Right hindlimb (tissue), 1 donor: ENCODE measurements around the gene ZFPM1.
"Not testable (repeated sequence)": the region's sequence is repeated elsewhere in the genome, so short reads cannot be mapped to it uniquely, and the experiment has no call there.

Experiments
- DNase-seq: peaks from one replicate; pipeline ENCODE4 v3.0.0-alpha.2; 2018

The ZFPM1 gene

DNA sequence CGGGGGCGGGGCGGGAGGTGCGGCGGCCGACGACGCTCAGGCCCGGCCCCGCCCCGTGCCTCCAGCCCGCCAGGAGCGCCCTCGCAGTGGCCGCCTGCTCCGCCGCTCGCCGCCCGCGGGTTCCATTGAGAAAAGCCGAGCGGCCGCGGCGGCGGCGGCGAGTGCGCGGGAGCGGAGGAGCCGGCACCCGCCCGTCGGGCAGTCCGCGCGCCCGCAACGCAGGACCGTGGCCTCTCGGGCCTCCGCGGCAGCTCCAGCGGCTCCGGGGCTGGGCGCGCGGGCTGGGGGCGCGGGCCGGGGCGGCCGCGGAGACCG is at the start of gene ZFPM1:
TSS of gene ZFPM1 (plus strand) at position 64 of the 315 bp plus-strand sequence. CDS start 359 bp downstream, outside the sequence.
- DNase-seq: no peak

DNA sequence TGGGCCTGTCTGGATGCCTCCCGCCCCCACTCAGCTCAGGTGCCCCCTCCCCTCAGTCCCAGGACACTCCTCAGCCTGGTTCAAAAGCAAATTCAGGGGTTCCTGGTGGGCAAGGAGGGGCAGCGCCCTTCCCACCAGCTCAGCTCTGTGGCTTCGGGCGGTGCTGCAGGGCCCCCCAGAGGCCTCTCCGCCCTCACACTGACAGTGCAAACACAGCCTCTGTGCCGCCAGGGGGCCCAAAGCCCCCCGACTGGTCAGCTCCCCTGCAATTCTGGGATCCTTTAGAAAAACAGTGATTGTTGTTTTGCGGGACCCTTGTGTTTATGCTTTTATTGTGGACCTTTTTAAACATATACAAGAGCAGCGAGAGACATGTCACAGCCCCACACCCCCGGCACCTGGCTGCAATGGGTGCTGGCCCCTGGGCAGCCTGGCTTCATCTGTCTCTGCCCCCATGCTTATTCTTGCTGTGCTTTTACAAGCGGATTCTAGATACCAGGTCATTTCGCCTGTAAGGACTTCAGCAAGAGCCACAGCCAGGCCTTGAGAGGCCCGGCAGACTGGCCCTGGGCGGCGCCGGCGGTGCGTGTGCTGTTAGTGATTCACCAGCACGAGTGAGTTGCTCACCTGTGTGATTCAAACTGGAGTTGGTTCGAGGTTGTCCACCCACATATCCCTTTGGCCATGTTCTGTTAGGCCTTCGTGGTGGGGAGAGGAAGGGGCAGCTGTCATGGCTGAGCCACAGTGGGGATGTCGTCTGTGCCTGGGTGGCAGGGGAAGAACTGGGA is 49.1 kb upstream of the ZFPM1 start:
- no peak for DNase-seq

DNA sequence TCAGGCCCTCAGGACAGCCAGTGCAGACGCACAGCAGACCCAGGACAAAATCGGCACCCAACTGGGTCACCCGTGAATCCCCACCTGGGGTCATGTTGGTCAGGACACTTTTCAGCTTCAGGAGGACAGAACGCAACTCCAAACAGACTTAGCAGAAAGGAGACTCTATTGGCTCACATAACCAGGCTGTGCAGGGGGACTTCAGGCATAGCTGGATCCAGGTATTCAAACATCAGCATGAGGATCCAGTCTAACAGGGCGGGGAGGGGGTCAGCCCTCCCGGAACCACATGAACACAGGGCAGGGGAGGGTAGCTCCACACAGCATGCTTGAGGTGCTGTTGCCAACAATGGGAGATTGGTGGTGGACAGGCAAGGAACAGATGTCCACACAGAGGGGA is 48.3 kb upstream of the ZFPM1 start:
- DNase-seq: no peak

DNA sequence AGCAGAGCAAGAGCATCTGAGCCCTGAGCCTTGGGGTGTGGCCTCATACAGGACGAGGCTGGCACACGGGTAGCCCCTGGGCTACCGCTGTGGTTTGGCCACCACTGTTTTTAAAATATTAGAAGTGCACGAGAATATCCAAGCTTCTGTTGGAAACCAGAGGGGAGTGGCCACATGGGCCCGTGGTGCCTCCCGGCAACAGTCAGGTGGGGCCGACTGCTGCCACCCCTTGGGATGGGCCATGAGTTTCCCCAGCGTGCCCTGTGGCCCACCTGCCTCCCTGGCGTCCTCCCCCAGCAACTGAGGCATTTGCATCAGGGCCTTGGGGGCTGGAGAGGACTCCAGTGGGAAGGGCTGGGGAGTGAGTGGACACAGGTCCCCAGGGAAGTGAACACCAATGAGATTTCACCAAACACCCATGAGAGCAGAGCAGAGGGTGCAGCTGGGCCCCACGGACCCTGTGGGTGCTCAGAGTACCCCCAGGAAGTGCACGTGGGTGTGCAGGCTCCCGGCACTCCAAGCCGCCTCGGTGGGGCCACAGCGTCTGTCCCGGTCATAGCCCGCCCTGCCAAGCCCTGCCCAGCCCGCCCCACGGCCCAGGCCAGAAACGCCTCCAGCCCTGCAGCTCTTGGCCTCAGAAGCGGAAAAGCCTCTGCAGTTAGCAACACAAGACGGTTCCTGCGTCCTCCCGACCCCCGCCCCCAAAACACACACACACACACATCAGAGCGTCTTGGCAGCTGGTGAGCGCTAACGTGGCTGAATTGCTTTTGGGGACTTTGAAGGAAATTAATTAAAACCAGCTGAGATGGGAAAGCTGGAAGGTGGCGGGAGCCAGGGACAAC is 47.6 kb upstream of the ZFPM1 start:
- peak; percentile 95 for DNase-seq

DNA sequence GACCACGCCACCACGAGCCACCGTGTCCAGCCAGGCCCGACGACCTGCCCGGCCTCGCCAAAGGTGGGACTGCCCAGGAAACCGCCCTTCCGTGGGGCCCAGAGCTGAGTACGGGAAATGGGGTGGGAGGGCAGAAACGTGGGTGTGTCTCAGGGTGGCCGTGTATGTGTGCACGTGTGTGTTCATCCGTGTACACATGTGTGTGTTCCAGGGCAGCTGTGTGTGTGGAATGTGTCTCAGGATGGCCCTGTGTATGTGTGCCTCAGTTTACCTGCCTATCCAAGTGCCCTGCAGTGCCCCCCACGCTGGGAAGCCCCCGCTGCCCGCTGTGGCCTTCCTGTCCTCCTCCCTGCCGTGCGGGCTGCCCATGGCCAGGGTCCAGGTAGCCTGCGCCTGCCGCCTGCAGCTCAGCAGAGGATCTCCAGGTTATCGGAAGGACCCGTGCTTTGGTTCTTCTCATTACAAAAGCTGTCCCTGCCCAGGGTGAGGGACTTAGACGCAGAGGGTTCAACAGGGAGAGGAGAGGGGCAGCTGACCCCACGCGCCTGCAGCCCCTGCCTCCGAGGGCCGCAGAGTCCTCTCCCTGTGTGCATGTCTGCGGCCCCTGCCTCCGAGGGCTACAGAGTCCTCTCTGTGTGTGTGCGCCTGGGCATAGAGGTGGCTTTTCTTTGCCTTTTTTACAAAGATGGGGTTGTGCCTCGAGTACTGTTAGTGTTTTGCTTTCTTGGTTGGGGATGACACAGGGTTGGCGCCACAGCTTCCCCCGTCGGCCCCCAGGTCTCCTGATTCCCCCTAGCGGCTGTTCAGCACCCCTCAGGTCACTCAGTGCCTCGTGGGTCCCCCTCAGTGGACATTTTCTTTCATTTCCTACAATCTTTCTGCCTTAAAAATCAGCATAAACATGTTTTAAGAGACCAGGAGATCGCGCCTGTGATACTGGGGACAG is 46.7 kb upstream of the ZFPM1 start:
- peak; percentile 73 for DNase-seq

DNA sequence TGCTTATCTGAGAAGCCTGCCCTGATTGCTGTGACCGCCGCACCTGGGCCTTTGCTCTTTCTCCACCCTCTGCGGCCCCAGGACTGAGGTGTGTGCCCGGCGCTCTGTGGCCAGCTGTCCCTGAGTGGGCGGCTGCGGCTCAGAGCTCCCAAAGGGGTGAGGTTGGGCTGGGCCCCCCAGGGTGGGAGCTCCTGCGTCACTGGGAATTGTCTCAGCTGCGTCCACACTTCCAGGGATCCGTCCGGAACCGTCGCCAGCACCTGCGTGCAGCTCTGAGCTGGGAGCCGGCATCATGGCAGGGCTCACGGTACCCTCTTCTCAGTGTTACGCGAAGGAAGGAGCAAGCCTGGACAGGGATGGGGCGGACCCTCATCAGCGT is 46.0 kb upstream of the ZFPM1 start:
- no peak for DNase-seq

DNA sequence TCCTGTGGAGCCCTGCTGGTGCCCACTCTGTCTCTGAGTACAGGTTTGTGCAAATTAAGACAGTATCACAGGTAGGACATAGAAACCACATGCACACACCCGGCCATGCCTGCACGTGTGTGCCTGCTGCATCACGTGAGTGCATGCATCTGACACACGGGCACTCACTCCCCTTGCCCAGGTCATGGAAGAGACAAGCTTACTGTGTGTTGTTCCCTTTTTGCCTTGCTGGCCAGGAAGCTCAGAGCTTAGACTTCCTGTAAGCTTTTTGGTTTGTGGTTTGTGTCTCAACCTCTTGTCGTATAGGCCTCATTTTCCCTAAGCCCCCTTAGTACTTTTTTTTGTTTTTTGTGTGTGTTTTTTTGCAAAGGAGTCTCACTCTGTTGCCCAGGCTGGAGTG is 45.3 kb upstream of the ZFPM1 start:
- DNase-seq: no peak

DNA sequence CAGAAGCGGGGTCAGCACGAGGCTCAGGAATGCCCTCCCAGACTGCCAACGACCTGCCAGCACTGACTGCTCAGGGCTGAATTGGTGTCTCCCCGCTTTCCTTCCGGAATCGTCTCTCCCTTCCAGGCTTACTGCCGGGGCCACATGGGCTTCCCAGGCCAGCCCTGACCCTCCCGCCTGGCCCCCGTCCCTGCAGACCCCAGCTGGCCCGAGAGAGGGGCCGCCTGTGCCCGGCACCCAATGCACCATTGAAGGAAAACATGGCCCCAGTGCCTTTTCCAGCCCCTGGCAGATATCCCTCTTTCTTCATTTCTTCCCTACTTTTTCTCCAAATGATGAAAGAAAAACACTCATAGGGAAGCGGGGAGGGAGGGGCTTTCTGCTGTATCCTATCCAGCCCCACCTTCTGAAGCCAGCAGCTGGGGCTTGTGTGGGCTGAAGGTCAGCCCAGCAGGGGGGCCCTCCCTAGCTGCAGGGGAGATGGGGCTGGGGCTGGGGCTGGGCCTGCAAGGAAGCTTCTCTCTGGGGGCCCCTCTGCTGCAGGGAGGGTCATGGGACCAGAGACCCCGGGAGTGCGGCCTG is 44.4 kb upstream of the ZFPM1 start:
- DNase-seq: no peak

DNA sequence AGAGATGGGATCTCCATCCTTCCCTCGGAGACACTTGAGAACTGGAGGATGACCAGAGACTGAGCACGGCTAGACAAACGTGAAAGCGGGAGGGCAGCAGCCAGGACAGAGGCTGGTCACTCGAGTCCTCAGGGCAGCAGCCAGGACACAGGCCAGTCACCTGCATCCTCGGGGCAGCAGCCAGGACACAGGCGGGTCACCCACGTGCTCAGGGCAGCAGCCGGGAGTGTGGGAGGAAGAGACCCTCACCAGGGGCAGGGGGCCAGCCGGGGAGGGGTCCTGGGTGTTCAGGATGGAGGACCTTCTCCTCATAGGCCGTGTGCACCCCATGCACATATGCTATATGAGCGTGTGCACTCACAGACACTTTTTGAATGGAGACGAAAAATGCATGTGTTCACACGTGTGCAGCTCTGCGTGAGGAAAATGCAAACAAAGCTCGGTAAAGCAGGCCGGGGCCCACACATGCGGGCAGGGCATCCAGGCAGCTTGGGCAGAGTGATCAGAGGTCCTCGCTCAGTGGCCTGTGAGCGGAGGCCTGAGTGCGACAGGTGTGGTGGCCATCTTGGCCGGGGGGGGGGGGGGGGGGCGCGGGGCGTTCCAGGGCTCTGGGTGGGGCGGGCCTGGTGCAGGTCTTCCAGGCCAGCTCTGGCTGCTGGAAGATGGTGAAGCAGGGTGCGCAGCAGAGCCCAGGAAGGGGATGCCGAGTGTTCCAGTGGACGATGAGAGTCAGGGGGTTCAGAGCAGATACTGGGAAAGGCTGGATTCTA is 43.6 kb upstream of the ZFPM1 start:
- DNase-seq: no peak

DNA sequence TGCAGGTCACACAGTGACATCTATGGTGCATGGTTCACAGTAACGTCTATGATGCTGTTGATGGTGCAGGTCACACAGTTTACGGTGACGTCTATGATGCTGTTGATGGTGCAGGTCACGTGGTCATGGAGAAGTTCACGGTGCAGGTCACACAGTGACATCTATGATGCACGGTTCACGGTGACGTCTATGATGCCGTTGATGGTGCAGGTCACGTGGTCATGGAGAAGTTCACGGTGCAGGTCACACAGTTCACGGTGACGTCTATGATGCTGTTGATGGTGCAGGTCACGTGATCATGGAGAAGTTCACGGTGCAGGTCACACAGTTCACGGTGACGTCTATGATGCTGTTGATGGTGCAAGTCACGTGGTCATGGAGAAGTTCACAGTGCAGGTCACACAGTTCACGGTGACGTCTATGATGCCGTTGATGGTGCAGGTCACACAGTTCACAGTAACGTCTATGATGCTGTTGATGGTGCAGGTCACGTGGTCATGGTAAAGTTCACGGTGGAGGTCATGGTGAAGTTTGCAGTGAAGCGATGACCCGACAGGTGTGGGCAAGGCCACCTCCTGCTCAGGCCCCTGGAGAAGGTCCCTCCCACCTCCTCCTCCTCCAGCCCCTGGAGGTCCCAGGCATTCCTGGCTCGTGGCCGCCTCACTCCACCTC is 42.6 kb upstream of the ZFPM1 start:
- DNase-seq: not testable (repeated sequence)

DNA sequence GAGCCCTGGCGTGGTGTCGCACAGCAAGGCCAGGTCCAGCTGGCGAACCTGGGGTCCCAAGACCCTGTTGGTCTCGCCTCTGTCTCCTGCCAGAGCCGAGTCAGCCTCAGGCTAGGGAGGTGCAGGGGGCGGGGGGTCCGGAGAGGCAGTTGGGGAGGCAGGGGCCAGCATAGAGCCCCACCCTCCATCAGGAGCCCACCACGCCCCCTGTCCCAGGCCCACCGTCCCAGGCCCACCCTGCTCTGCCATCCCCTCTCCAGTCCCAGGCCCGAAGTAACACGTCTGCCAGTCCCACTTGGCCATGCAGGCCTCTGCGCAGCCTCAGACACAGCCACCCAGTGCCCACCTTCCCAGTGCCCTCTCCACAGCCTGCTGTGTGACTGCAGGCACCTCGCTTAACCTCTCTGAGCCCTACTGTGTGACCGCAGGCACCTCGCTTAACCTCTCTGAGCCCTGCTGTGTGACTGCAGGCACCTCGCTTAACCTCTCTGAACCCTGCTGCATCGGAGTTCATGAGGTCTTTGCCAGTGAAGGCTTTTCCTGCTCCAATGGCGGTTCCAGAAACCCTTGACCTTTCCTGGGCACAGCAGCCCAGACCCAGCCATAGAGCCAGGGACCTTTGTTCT is 41.0 kb upstream of the ZFPM1 start:
- no peak for DNase-seq

DNA sequence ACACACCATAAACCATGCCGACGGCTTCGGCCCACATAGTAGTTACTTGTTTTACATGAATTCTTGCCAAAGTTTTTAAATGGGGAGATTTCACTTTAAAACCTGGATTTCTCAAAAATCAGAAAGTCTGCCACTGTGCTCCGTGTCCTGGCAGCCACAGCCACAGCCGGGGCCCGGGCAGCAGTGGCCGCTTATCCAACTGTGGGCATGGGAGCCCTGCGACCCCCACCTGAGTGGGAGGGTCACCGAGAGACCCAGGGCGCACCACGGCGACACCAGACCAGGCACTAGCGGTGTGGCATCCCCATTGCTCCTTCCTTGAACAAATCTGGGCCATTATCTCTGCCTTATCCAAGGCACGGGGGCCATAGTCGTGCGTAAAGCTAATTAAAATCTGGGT is 40.3 kb upstream of the ZFPM1 start:
- DNase-seq: no peak

DNA sequence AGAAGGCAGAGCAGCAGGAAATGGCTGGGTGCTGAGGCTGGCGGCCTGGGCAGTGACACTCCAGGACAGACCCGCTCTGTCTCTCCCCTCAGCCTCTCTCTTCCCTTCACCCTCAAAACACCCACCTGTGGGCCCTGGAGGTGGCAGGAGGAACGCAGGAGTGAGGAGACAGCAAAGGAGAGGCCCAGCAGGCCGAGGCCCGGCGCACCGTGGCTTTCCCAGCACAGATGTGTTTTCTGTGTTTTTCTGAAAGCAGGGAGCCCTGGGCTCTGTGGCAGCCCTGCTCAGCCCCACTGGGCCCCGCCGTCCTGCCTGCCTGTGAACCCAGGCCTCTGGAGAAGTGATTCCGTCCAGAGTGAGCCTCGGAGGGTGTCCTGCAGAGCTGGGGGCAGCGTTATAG is 39.8 kb upstream of the ZFPM1 start:
- DNase-seq: no peak

DNA sequence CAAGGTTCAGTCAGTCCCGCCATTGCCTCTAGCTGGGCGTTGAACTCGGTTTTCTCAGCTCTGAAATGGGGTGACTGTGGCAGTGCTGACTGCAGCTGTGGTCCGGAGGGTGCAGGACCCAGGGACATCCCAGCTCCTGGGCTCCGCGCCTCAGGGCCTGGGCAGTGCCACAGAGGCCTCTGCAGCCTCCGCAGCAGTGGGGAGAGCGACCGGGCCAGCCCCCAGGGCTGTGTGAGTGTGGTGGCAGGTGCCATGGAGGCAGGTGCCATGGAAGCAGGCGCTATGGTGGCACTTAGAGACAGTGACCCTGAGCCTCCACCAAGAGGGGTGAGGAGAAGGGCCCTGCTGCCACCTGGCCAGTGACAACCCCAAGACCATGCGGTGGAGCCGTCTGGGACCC is 39.4 kb upstream of the ZFPM1 start:
- DNase-seq: no peak

DNA sequence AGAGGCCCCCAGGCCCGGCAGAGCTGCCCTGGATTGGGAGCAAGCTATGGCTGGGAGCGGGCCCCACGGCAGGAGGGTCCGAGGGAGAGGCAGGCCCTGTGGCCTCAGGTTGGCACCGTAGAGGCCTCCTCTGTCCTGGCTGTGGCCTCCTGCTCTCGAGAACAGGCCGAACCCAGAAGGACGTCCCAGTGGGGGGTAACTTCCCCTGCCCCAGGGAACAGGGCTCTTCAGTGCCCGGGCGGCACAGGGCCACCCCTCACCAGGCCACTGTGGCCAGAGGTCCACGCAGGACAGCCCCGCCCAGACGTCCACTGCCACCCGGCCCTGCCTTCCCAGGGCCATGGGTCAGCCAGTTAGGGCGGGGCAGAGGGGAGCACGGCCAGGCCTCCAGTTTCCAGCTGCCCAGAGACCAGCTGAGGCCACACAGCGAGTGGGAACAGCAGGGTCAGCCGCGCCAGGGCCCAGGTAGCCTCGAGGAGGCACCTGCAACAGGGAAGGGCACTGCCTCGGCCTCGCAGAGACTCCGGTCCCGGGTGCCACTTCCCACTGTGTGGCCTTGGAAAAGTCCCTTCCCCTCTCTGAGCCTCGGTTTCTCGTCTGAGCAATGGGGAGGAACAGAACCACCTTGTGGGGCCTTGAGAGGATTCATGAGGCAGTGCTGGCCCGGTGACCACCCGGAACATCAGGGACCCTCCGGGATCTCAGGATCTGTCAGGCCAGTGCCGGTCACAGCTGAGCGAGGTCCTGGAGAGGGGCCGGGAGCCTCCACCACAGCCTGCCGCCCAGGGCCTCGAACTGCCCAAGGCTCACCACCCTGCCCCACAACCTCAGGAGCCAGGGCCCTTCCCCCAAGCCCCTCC is 38.3 kb upstream of the ZFPM1 start:
- DNase-seq: no peak

DNA sequence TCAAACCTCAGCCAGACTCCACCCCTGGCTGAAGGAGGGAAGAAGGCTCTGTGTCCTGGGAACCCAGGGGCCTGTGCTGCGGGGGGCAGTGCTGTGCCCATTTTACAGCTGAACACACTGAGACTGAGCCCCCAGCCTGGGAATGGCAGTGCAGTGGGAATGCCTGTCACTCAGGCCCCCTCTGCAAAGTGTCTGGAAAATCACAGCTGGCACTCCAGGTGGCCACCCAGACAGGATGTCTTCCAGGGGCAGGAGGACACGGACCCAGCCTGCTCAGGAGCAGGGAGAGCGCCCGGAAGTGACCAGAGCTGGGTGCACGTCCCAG is 37.7 kb upstream of the ZFPM1 start:
- DNase-seq: no peak

DNA sequence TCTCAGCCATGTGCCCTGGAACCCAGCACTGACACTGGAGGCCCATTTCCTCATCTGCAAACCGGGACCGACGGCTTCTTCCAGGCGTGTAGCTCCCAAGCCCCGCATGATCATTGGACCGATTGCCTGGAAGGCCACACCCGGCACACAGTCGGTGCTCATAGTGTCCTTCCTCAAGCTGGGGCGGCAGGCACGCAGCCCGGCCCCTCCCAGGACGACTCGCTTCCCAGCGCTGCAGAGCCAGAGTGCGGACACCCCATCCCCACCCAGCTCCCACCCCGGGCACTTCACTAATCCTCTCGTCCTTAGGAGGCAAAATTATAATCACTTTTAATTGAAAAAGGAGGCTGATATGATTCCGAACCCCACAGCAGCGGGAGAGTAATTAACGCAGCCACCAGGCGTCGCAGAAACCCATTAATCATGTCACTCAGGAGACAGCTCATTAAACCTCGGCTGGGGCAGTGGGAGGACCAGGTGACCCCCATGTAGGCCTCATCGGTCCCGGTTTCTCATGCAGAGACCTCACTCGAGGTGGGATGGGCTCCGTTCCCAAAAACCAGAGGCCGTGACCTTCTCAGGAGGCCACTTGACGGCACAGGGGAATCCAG is 37.3 kb upstream of the ZFPM1 start:
- no peak for DNase-seq

DNA sequence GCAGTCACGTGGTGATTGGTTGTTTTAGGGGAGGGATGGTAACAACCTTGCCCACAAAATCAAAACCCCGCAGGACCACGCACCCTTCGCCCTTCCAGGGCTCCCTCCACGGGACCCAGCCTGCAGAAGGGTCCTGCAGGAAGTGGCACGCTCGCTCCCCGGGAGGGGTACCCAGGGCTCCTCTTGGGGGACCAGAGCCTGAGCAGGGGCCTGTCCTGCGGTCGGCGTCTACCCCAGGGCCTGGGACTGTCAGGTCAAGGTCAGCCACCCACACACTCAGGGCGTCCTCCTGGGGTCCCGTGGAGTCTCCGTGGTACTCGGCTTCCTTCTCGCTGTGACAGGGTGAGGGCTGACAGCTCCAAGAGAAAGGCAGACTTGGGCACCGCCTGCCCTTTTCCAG is 36.4 kb upstream of the ZFPM1 start:
- DNase-seq: no peak

DNA sequence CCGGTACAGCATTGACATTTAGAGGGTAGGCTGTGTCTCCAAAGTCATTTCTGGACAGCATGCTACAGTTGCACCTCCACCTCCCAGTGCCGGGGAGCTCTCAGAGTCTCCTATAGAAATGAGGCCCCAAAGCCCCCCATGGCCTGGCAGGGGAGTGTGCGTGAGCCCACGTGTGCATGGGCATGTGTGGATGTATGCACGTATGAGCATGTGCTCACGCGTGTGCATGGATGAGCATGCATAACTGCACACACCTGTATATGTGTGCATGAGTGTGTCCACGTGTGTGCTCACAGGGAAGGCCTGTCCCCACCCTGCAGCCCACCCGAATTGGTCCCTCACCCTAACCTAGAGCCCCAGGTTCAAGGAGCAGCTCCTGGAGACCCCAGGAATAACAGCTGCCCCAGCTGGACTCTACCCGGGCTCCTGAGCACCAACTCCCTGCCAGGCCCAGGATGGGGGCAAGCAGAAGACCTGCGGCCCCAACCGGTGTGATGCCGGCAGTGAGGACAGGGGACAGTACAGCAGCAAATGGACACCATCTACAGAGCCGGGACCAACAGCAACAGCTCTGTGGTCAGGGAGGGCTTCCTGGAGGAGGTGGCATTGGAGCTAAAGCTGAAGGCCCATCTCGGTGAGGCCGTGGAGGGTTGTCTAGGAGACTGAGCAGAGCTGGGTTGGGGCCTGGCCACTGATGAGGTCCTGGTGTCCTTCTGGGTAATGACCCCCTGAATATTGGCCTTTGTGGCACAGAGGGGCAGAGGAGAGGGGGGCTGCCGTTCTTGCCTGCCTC is 35.2 kb upstream of the ZFPM1 start:
- DNase-seq: no peak
